Inflammatory macrophage treated with lipopolysaccharide for 1 hour (primary cell): ENCODE results near the gene TCEANC2.
"Not testable (repeated sequence)": the region's sequence is repeated elsewhere in the genome, so short reads cannot be mapped to it uniquely, and the experiment has no call there.

Experiments used
- DNase-seq, 2 donors: peaks; one replicate each; pipeline ENCODE4 v3.0.0-alpha.2; 2020 to 2022

TCEANC2 gene

DNA sequence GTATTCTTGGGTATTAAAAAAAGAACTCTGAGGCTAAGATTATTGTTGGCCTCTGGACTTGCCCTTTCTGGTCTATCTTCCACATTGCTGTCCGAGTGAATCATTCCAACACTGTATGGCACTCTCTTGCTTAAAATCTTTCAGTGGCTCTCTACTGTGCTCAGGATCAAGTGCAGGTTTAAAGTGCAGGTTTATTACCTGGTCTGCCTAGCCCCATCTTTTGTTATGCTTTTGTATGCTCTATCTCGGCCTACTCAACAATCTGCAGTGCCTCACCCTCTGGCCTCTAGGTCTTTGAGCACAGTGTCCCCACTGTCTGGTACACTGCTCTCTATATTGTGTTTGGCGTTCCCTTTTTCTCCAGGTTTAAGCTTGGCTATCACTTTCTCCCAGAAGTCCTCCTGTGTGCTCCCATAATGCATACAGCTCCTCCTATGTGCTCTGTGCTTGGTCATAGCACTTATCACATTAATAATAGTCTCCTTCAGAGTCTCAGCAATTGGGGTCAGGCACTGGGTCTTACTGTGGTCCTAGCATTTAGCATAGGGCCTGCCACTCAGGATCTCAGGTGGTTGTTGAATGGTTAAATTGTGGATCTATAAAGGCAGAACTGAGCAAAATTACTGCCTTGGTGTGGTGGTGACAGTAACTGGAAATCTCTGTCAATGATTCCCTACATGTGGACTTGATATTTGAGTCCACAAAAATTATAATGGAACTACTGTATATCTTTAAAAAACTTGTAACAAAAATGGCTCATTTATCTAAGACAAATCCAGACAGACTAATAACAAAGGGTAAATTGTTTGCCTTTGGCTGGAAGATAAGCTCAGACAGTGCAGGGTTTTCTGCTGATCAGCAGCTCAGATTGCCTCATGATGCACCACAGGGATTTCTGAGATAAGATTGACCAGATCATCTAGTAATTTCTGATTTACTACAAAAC, 24.8 kb upstream of the TCEANC2 start:
- DNase-seq: no peak

DNA sequence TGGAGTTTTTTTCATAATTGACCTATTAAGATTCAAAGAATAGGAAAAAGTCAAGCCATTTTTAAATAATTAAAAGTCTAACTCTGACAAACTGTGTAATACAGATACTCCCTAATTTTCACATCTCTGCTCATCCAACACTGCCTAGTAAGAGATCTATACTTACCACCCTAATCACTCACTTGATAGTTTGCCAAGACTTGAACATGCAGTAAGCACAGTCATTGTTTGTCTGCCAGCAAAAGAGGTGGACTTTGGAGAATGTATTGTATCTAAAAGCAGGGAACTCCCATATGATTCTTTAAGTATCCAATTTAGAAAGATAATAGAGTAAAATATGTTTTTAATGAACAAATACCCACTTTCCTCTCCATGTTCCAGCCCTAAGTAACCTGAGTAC, 15.9 kb upstream of the TCEANC2 start:
- no peak for DNase-seq

DNA sequence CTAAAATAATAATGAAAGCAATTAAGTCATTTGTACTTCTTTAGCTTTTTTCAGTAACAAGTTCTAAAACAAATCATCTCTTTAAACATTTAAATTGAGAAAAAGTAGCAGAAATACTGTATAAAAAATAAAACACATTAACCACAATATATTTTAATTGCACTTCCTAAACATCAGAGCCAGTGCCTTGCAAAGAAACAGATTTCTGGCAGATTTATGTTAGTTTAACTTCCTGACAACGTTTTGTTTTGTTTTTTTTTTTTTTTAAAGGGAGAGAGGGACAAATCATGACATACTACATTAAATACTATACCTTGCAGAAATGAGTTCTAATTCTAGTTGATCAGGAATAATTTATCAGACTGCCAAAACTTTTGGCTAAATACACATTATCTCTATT, 11.6 kb upstream of the TCEANC2 start:
- no peak for DNase-seq

DNA sequence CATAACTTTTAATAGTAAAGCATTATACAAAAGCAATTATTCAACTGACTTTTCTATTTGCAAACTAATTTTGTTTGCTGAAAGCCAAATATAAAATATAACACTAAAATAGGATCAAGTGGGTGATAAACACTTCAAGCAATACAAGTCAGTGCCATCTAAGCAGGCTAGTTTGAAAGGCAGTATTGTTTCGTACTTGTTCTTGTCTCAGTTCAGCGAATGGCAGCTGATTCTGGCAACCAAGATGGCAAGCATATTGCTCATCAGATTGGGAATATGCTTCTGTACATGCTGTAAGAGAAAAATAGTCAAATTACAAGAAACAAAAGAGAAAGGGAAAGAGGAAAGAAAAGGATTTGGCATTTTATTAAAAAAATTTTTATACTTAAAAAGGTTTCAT, 7.9 kb upstream of the TCEANC2 start:
- no peak for DNase-seq

DNA sequence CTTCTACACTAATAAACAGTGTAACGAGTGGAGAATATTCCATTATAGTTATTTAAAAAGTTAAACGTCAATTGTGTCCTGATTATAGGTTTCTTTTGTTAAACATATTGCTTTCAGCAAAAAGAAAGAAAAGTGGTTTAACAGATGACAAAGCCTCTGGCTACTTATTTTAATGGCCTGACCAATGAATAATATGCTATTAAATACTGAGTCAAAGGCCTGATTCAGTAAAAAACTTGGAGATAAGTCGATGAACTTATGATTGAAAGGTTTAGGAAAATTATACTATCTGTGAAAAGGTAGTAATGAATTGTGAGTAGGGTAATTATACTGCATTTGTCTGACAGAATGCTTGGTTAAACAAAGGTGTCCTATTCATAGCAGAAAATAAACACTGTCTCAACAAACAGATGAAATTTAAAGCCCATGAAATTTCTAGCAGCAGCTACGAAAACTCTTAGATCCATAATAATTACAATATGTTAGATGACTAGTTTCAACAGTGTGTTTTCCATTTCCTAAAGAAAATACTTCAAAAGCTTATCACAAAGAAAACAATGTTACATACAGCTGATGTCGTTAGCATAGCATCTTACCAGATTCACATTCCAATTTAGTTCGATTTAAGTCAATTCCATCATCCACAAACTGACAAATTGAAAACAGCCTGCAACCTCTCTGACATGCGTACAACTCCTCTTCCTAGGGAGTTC, 6.6 kb upstream of the TCEANC2 start:
- DNase-seq: no peak

DNA sequence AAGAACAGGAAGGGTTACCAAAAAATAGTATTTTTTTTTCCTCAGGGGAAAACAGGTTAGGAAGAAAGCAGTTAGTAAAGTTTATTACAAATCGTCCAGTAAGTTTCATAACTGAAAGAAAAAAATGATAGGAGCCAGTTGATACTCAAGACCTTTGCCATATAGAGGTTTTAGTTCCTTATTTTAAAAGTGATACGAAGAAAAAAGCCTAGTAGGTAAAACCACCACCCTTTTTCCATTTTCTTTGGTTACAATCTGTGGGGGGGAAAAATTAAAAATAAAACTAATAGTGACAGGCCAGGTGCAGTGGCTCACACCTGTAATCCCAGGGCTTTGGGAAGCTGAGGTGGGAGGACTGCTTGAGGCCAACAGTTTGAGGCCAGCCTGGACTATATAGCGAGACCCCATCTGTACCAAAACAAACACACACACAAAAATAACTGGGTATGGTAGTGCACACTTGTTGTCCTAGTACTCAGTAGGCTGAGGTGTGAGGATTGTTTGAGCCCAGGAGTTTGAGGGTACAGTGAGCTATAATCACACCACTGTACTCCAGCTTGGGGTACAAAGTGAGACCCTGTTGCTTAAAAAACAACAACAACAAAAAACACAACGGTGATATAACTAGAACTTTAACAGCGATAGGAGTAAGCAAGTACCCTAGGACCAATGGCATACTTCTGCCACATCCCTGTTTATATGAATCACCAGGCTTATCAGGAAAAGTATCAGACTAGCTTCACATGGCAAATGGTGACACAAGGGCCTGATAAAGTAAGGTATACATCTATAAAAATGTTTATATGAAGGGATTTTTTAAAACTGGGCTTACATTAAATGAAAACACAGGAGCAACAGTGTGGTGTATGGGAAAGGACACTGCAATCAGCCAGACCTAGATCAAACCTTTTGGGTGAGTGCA, 5.8 kb upstream of the TCEANC2 start:
- no peak for DNase-seq

DNA sequence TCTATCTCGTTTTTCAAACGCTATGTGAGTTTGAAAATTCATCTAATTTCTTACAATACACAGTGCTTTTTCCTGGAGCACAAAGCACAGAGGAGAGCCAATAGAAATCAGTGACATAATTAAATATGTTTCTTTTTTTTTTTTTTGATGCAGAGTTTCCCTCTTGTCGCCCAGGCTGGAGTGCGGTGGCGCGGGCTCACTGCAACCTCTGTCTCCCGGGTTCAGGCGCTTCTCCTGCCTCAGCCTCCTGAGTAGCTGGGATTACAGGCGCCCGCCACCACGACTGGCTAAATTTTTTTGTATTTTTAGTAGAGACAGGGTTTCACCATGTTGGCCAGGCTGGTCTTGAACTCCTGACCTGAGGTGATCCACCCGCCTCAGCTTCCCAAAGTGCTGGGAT, 3.0 kb upstream of the TCEANC2 start:
- not testable (repeated sequence) for DNase-seq

DNA sequence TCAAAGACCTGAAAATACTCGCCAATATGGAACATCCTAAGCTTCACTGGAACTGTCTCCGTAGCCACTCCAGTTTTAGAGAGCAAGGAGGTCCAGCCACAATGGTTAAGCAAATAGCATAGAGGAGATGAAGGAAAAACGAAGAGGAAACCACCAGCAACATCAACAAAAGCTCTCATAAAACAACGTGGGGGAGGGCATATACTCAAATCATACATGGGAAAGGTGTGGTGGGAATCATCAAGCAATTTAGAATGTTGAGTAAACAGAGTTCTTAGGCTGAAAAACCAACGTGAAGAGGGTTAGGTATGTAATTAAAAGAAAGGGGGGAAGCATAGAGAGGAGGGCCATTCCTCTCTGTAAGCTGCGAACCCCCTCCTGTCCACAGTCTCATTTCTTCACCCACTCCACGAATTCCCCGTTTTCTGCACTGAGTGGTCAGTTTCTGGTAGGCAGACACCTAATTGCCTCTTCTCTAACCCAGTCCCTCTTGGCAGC, 1.4 kb upstream of the TCEANC2 start:
- no peak for DNase-seq

DNA sequence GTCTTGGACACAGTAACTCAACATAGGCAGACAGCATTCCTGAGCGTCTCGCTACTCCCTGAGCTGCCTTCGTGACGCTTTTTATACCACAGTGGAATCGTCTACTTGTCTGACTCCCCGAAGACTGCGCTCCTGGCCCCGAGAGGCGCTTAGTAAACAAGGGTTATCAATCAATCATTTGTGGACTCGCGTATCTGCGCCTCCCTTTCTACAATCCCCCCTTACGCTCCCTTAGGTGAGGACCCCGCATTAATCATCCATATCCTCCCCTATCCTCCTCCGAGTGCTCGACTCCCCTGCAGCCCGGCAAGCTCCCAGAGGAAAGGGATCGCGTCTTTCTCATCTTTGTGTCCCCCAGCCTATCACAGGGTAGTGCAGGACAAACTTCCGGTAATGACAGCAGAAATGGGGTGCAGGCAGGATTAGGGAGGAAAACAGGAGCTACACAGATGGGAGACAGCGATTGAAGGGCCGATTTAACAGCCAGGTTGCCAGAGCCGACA, 926 bp upstream of the TCEANC2 start:
- peak; percentile 35 to 40 for DNase-seq

DNA sequence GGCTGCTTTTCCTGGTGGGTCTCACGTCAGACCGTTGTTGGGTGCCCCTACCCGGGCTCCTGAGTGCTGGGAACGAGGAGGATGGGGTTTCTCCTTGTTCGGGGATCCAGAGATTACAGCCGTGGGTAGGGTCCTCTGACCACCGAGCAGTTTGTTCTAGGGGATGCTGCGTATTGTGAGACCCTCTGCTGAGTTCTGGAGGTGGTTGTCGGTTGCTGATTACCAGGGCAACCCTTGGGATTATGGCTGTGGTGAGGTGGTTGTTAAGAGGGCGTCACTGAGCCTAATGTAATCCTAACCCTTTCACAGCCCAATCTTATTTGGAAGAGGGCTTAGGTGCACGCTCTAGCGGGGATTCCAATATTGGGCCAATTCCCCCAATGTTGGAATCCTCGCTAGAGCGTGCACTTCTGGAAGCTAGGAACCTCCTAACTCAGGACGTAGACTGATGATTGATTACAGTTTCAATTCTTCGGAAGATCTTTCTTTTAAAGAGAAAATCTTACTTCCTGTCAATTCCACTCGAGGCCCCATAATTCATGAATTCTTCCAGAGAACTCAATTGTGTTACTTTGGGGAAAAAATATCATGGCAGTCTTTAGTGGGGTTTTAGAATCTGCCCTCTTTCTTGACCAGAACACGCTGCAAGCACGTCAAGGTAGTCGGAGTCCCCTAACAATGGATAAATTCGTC, 483 bp downstream of the TCEANC2 start:
- DNase-seq: peak; percentile 21 to 32

DNA sequence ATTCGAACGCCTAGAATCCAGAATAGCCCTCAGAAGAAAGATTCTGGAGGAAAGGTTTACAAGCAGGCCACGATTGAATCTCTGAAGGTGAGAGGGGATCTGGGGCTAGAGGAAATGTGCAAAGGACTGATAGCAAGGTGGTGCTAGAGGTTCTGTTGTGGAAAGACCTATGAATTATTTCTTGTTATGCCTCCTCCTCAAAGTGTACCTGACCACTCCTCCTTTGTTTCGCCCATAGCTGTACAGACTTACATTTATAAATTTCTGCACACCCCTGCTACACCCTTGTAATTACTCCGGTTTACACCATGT, 986 bp downstream of the TCEANC2 start:
- DNase-seq: no peak

DNA sequence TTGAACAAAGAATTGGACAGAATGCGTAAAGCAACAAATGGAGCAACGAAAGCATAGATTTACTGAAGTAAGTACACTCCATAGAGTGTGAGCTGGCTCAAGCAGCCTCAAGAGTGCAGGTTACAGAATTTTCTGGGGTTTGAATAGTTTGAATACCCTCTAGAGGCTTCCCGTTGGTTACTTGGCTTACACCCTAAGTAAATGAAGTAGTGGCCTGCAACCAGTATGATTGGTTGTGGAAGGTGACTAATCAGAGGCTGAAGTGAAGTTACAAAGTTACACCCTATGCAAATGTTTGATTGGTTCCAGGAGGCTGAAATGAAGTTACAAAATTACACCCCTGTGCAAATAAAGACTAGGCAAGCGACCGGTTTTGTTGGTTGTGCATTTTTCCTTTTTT, 10.9 kb downstream of the TCEANC2 start:
- no peak for DNase-seq

DNA sequence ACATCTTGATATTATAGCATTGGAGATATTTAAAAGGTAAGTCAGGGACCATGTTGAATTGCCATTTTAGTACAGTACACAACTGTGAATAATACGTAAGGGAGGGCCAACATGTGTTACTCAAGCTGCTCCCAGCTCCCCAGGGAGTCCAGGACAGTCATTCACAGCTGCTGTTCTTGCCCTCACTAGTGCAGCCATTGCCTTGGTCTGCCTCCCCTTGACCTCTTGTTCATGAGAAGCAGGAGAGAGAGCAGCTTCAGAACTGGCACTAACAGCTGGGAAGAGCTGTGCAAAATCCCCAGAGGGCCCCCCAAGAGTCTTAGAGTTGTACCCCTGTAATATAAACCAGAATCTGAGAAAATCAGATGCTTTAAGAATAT, 16.4 kb downstream of the TCEANC2 start:
- no peak for DNase-seq

DNA sequence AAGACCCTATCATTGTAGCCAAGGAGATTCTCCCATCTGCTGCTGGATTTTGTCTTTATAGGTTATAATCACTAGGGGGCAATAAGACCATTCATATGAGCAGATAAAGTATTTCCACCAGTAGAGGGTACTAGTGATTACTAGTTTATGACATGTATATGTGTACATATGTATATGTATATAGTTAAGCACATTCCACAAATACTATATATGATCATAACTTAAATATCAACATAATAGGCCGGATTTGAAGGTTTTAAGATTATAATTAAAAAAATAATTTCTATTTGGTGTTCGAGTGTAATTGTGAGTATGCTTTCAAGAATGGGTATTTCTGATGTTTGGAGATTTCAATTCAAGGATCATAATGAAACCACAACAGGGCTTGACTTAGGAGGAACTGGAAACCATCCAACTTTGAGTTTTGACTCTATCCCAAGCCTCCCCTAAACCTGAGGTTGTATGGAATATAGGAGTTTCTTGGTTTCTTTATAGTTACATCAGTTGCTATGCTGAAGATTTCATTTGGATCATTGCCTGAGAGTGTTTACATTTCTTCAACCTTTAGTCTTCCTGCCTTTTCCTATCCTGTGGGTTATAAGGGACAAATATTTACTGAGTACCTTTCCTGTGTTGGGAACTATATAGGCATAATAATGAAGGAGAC, 16.9 kb downstream of the TCEANC2 start:
- DNase-seq: peak; percentile 43 to 76

DNA sequence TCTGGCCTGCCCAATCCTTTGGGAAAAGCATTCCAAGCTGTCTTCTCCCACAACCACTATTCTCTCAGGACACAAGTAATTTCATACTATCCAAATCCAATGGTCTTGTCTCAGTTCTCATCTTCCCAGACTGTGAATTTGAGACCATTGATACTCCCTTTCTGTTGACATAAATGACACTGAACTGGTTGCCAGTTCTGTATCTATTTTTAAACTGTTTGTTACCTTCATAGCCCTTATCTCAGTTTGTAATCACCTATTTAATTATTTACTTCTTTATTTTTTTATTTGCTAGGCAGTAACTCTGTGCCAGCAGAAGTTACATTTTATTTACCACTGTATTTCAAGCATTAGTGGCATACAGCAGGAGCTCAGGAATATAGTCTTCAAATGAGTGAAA, 24.0 kb downstream of the TCEANC2 start:
- no peak for DNase-seq

DNA sequence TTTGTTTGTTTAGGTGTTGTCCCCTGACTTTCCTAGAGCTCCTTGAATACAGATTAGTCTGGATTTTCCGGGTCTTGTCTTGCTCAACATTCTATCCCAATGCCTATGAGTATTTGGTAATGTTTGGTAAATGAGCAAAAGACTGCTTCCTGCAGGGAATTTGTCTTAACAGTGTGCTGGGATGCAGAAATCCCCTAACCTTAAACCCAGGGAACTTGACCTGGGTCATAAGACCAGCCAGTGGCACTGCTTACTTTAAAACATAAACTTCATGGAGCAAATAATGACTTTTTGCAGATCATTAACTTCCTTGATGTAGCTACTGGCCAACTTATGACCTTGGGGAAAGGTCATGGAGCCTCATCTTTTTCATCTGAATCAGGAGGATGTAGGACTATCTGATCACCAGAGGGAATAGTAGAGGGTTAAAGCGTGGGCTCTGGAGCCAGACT, 27.2 kb downstream of the TCEANC2 start:
- no peak for DNase-seq

DNA sequence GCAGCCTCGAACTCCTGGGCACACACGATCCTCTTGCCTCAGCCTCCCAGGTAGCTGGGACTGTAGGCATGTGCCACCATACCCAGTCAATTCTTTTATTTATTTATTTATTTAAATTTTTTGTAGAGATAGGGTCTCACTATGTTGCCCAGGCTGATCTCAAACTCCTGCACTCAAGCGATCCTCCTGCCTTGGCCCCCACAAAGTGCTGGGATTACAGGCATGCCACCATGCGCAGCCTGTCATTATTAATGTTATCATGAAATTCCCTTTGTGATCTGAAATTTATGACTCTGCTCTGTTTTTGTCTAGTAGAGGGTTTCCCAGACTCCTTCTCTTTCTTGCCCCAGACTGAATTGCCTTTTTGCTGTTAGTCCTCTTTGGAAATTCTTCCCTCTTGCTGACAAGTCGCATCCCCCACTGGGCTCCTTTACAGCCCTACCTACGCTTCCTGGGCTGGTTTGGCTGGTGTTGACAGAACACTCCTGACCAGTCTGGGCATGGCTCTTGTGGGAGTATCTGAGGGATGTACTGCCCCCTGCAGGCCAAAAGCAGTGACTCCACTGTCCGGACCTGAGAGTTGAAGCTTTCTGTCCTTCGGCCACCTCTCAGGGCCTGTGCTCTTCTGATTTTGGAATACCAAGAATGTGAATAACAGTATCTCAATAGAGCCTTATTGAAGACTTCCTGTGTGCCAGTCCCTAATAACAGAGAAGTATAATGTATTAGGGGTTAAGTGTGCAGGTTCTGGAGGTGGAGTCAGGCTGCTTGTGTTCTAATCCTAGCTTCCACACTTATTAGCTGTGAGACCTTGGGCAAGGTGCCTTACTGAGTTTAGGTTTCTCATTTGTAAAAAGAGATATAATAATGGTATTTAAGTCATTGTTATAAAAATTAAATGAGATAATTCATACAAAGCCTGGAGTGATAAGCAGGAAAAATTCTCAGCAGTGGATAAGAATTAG, 28.2 kb downstream of the TCEANC2 start:
- DNase-seq: peak; percentile 61 to 86

DNA sequence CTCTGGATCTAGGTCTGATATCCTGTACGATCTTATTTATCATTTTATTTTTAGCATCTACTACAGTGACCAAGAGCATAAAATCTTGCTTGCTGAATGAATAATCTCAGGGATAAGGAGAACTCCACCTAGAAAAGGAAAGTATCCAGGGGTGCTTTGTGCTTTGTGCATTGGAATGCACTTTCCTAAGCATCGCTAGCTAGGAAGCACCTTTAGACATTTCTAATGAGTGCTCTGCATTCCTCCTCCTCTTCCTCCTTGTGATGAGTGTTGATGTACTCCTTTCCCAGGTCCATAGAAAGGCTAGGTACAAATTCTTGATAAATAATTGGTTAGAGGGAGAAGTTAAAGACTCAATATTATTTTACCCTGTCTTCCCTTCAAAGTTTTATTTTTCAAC, 31.4 kb downstream of the TCEANC2 start:
- DNase-seq: no peak

DNA sequence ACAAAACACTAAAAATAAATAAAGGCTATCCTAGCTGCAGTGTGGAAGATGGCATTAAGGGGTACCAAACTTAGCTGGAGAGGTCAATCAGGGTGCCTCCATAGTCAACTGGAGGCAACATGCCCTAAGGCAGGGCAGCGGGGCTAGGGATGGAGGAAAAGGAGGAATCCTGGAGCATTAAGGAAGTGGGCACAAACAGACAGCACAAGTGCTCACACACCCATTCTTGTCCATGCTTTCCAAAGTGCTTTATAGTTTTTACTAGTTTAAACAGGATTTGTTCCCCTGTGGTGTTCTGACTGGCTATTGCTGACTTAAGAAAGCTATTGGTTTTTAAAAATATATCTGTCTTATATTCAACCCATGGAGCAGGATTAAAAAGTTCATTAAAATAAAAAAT, 33.3 kb downstream of the TCEANC2 start:
- DNase-seq: no peak

DNA sequence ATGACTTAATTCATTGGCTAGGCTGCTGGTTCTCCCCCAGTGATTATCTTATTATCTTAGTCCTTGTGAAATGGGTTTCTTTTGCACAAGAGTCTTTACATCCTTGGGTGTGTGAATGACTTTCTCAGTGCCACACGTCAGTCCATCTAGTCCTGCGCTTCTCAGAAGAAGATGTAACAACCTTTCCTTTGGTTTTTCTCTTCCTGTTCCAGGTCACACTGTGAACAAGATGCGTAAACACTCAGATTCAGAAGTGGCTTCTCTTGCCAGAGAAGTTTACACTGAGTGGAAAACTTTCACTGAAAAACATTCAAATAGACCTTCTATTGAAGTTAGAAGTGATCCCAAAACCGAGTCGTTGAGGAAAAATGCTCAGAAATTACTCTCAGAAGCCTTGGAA, 35.0 kb downstream of the TCEANC2 start:
- DNase-seq: no peak
